ENCODE data around the gene HSPBP1. TPM values are rescaled to one million over a fixed set of nuclear protein-coding genes. Genes with fewer than 3 reads are reported as not detected.

The HSPBP1 gene
- total RNA-seq, 1 experiment from 2014 or later, result 122 TPM

DNA sequence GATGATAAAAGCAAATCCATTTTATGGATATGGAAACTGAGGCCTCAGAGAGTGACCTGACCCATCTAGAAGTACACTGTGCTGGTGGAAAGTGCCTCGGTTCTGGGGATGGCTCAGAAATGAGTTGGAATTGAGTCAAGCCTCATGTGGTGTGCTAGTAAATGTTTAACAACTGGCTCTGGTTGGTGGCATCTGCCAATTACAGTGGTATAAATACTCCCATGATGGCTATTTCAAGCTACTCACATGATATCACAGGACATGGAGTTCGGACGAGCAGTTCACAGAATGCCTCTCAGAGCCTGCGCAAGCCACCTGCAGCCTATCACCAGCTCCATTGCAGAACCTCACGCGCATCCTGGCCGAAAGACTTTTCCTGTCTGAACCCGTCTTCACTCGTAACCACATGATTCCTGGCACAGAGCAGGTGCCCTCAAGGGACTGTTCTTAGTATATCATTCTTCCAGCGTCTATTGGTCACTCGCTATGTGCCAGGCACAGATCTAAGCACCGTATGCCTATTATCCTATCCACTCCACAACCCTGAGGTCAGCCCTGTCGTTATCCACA, 36.1 kb upstream of the HSPBP1 start:
- Histone ChIP-seq H3K79me2 (ENCODE audit: low read length) (no peaks in the 10 kb centered on the region), H3K9me3 (ENCODE audit: low read length) (no peaks in the 10 kb centered on the region), H3K4me2 (ENCODE audit: low read length) (no peak overlapping the region), H3F3A (ENCODE audit: low read length, unreplicated experiment) (no peaks in the 10 kb centered on the region), H3K27me3 (ENCODE audit: low read length) (no peaks in the 10 kb centered on the region), H3K4me1 (ENCODE audit: insufficient read depth, low read length) (no peaks in the 10 kb centered on the region), H2AFZ (ENCODE audit: low read length) (no peak overlapping the region), H3K36me3 (ENCODE audit: low read depth, low read length) (no peaks in the 10 kb centered on the region), H3K9ac (ENCODE audit: low read length) (no peak overlapping the region), H3K4me3 (ENCODE audit: low read length) (no peak overlapping the region), H4K20me1 (ENCODE audit: low read length) (no peaks in the 10 kb centered on the region), H3K9me2 (replicated peaks; ENCODE audit: low read length) (no peaks in the 10 kb centered on the region), H3K27ac (ENCODE audit: low read length) (no peak overlapping the region)
- DNase-seq, result no peak
- BruUV-seq (replicated peaks), result no TSS peak
- intact Hi-C loops (cut with micrococcal nuclease), result no loop called here
- CTCF ChIA-PET, result no interaction called here
- no peak for ATAC-seq
- POLR2A ChIA-PET (ENCODE audit: unreplicated experiment), result no interaction called here
- TF ChIP-seq CTCF (conservative IDR thresholded peaks at IDR 0.05; ENCODE audit: low read depth, low read length) (no peak), EZH2 (IDR thresholded peaks at IDR 0.05; ENCODE audit: low read length, unreplicated experiment) (no peak), EZH2phosphoT487 (IDR thresholded peaks at IDR 0.05; ENCODE audit: borderline replicate concordance, low read length) (no peak)

DNA sequence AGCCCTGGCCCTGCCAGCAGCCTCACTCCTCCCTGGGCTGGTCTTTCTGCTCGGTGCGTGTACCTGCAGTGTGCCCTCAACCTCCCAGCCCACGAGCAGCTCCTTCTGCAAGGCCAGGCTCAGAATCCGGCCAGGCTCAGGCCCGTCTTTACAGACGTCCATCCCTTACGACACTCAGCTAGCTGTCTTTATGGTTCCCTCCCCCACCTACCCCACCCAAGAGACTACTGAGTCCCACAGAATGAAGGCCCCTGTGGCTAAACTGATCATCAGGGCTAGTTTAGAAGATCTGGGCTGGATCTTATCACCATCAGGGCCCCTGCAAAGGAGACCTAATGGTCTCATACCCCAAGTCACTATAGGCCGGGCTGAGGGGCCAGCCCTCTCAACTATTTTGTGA, 34.5 kb upstream of the HSPBP1 start:
- no TSS peak for BruUV-seq (replicated peaks)

More for the DNA sequence above, 34.5 kb upstream of the HSPBP1 start:
- intact Hi-C loops (cut with micrococcal nuclease), result no loop called here
- Histone ChIP-seq H2AFZ (ENCODE audit: low read length) (no peak overlapping the region), H3K79me2 (ENCODE audit: low read length) (no peaks in the 10 kb centered on the region), H3K36me3 (ENCODE audit: low read depth, low read length) (no peaks in the 10 kb centered on the region), H4K20me1 (ENCODE audit: low read length) (no peaks in the 10 kb centered on the region), H3K27me3 (ENCODE audit: low read length) (no peaks in the 10 kb centered on the region), H3K4me3 (ENCODE audit: low read length) (no peak overlapping the region), H3F3A (ENCODE audit: low read length, unreplicated experiment) (no peaks in the 10 kb centered on the region), H3K27ac (ENCODE audit: low read length) (no peak overlapping the region), H3K9me2 (replicated peaks; ENCODE audit: low read length) (no peaks in the 10 kb centered on the region), H3K4me2 (ENCODE audit: low read length) (no peak overlapping the region), H3K9ac (ENCODE audit: low read length) (no peak overlapping the region), H3K4me1 (ENCODE audit: insufficient read depth, low read length) (no peaks in the 10 kb centered on the region), H3K9me3 (ENCODE audit: low read length) (no peaks in the 10 kb centered on the region)
- no peak for ATAC-seq
- TF ChIP-seq EZH2phosphoT487 (IDR thresholded peaks at IDR 0.05; ENCODE audit: borderline replicate concordance, low read length), result no peak
- TF ChIP-seq CTCF (conservative IDR thresholded peaks at IDR 0.05; ENCODE audit: low read depth, low read length), result no peak
- no peak for TF ChIP-seq EZH2 (IDR thresholded peaks at IDR 0.05; ENCODE audit: low read length, unreplicated experiment)
- DNase-seq, result no peak
- POLR2A ChIA-PET (ENCODE audit: unreplicated experiment), result no interaction called here
- CTCF ChIA-PET, result no interaction called here

Measured in PC-3 (cell line).